Hematopoietic multipotent progenitor cell (in vitro differentiated cells): ENCODE measurements around the gene FAM78A. TPM values are rescaled to one million over a fixed set of nuclear protein-coding genes. Genes with fewer than 3 reads are reported as not detected.

Experiments
- DNase-seq, 3 donors: peaks; one replicate each; pipeline ENCODE4 v3.0.0-alpha.2; 2011 to 2015; ENCODE audit warnings: low read depth in 2 of 3, low spot score in 2 of 3
- total RNA-seq: library from RNA; depleted of rRNA; stranded (reverse); fragments of >200 nt; gene quantifications from one replicate; pipeline ENCODE4 v1.2.3, GENCODE V29; 2012

FAM78A gene
- total RNA-seq, 1 donor = 70.3 TPM

DNA sequence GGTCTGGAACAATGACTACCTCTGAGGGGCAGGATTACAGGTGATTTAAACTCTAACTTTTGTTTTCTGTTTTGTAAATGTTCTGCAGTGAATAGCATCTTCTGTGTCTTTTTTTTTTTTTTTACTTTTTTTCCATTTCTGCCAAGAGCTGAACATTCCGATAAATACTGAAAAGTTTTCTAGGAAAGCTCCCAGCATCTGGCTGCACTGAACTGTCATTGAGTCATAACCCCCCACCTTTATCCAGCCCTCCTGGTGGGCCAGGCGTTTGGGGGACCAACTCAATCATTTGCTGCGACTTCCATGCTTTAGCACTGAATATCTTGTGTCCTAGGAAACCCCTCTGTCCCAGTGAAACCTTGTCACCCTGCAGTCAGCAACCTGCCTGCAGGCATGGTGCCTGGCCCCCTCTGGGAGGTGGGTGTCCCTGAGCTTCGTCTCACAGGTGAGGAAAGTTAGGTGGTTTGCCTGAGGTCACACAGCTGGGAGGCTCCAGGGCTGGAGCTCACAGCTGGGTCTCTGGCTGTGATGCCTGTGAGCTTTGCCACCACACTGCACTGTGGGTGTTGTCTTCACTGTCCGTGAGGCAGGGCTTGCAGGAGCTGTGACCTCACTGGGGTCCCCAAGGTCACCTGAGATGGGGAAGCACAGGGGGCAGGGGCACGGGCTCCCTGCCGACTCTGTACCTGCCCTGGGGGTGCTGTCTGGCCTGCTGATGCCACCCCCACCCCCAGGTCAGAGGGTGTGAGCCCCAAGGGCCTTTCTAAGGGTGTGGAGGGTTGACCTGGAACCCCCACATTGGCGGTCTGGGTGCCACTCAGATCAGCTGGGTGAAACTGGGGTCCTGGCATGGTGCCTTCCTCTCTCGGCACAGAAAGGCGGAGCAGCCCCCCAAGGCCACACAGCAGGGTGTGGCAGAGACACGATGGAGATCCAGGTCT is 27.3 kb upstream of the FAM78A start:
- DNase-seq = no peak

- DNase-seq = peak in 1 of 3 donors; percentile 33
Measured at GRCh38 chr9:131302244-131303075, 26.1 kb upstream of the FAM78A start.

GRCh38 chr9:131300444-131300843 is 24.1 kb upstream of the FAM78A start:
- DNase-seq = no peak

- DNase-seq = no peak
Measured at GRCh38 chr9:131299961-131300347, 23.6 kb upstream of the FAM78A start.

- DNase-seq = no peak
Measured at GRCh38 chr9:131299346-131299960, 23.1 kb upstream of the FAM78A start.

DNA sequence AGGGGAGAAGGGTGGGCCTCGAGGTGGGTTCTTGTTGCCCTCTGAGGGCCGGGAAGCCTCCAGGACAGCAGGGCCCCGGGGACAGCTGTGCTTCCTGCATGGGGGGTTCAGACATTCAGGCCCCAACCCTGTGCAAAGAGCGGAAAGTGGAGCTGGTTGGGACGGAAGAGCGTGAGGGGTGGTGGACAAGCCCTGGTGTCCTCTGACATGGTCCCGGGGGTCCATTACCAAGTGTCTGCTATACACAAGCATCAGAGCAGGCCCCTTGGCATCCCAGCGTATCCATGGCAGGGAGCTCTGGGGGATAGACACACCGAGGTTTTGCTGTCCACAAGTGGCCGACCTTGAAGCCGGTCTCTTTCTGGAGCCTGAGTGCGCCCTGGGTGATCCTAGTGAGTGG is 22.5 kb upstream of the FAM78A start:
- no peak for DNase-seq

- DNase-seq = no peak
Measured at GRCh38 chr9:131298341-131298740, 22.0 kb upstream of the FAM78A start.

DNA sequence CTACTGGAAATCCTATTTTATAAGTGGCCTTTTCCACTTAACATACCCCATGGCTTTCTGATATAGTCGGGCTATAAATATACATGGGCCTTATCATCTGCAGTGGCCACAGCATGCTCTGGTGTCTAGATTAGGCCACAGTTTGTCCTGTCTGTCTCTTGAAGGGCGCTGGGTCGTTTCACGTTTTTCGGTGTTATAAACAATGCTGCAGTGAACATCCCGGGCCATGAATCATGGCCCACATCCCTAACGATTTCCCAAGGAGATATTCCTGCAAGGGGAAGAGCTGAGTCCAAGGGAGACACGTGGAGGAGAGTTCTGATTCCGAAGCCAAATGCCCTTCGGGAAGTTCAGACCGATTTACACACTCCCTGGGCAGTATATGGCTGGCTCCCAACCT is 21.6 kb upstream of the FAM78A start:
- DNase-seq = no peak

DNA sequence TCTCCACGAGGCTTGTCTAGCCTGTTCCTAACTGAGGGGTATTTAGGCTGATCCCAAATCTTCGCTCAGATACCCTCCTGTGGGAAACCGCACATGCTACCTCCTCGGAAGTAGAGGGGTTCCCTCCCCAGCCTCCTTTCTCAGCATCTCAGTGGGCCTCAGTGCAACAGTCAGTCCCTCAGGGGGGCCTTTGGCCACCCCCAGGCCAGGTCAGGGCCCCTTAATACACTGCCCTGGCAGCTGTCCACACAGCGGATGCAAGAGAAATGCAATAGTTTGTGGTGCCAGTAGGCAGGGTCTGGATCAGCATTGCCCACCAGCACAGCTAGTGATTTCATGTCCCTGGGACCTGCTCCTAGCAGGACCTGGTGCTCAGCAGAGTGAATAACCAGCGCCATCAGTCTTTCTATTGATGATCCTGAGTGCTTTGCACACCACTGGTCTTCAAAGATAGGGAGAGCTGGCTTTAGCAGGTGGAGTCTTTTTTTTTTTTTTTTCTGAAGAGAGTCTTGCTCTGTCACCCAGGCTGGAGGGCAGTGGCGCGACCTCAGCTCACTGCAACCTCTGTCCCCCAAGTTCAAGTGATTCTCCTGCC is 20.7 kb upstream of the FAM78A start:
- no peak for DNase-seq

GRCh38 chr9:131296460-131296859 is 20.1 kb upstream of the FAM78A start:
- no peak for DNase-seq

- DNase-seq = no peak
Measured at GRCh38 chr9:131292937-131293336, 16.6 kb upstream of the FAM78A start.

GRCh38 chr9:131291795-131292315 is 15.5 kb upstream of the FAM78A start:
- no peak for DNase-seq

DNA sequence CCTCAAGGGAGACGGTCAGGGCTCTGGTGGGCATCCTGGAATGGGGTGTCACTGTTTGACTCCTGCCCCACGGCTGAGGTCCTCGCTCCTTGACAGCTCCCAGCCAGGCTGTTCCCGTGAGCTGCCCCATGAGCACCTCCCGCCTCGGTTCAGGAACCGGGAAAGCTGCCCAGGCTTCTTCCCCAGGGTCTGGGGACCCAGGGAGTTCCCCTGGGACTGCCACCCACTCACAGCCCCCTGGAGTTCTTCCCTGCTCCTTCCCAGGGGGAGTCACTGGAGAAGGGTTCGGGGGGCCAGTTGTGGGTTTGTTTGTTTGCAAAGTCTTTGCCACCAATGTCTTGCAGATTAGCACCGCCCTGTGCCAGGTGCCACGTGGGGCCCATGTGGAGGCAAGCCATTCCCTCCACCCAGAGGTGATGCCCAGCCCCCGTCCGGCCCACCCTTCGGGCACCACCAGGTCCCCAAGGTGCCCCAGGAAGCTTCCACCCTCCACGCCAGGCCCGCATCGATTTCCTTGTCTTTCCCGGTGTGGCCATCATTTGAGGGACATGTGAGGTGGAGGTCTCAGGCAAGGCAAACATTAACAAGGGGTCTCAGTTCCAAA is 14.6 kb upstream of the FAM78A start:
- DNase-seq = no peak

GRCh38 chr9:131290036-131290766 is 13.9 kb upstream of the FAM78A start:
- no peak for DNase-seq

DNA sequence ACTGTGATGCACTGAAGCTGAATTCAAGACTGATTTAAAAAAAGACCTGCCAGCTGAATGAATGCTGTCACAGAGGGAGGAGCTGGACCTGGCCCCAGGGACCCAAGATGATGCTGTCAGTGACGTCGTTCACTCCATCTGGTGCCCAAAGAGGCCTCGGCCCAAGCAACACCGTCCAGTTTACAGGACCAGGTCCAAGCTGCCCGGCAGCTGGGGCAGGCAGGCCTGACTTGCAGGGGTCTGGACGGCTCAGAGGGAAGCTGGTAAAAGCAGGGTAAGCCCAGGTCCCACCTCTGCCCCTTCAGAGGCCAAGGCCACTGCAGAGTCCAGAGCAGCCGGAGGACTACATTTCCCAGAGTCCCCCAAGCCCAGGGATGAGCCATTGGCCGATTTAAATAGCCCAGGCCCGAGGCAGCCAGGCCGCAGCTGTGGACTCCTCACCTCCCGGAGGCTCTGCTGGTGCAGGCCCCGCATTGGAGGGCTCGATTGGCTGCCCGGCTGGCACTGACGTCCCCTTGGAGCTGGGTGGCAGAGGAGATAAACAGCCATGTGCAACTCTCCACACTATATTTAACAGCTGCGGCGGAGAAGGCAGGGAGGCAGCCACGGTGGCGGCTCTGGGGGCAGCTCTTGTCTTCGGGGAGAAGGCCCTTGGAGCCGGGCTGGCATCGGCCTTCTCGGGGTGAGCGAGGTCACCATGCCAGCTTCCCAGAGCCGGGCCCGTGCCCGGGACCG is 13.2 kb upstream of the FAM78A start, which contains the start of gene PLPP7:
TSS of gene PLPP7 (plus strand) at position 423 of the 735 bp plus-strand sequence. CDS start at position 698, 275 bp downstream.
- no peak for DNase-seq

DNA sequence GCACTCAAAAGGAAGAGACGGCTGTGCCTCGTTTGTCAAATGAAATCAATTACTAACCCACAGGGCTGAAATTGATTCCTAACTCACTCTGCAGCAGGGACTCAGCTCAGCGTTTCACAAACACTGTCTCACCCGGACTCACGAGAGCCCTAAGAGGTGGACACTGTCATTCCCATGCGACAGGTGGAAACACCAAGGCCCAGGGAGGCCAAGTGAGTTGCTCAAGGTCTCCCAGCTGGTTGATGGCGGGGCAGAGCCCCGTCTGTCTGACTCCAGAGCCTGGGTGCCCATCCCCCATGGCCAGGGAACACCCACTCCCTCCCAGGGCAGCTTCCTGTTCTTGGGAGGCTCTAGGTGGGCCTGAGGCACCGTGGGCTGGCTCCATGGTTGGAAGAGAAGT is 11.9 kb upstream of the FAM78A start:
- DNase-seq = no peak

DNA sequence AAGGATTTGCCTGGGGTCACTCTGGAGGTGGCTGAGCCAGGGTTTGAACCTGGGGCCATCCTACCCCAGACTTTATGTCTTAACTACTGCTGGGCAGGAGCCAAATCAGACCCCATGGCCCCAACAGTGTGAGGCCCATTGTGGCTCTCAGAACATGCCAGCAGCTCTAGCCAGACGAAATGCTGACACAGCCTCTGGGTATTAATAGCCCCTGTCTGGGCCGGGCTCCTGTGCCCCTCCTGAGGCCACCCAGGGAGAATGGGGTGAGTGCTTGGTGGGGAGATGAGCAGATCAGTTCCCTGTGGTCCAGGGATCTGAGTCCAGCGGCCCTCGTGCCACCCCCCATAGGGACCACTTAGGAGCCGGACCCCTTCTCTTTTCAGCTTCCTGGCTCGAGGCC is 11.0 kb upstream of the FAM78A start:
- no peak for DNase-seq

DNA sequence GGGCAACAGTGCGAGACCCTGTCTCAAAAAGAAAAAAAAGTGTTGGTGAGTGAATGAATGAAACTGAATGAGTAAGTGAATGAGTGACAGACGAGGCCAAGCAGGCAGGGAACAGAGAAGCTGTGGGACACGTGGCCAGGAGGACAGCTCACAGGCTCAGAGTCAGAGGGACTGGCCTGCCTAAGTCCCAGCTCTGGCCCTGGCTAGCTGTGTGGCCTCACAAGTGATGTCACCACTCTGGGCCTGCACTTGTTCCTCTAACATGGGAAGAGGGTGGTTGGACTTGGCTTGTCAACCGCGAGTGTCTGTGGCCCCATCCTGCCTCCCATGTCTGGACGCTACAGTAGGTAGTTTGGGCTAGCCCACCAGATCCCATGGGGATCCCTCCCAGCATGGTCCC is 8.5 kb upstream of the FAM78A start:
- DNase-seq = no peak
